Amniotic stem cell (primary cell): ENCODE measurements around the gene CRISP1.
"Not testable (repeated sequence)": the region's sequence is repeated elsewhere in the genome, so short reads cannot be mapped to it uniquely, and the experiment has no call there.

ENCODE experiments used
- DNase-seq: peaks from one replicate; lab custom pipeline; 2025; lab: John Stamatoyannopoulos, UW

Gene CRISP1

GRCh38 chr6:49839957-49840356 is 26.4 kb downstream of the CRISP1 start:
- no peak for DNase-seq

GRCh38 chr6:49839162-49839561 is 27.2 kb downstream of the CRISP1 start:
- DNase-seq, result no peak

- no peak for DNase-seq
Observed at GRCh38 chr6:49835140-49835539, 31.2 kb downstream of the CRISP1 start.

- DNase-seq, result no peak
Observed at GRCh38 chr6:49833386-49833785, 32.9 kb downstream of the CRISP1 start.

GRCh38 chr6:49826743-49827406 is 39.5 kb downstream of the CRISP1 start:
- DNase-seq, result no peak

GRCh38 chr6:49815166-49815565 is 51.2 kb downstream of the CRISP1 start:
- no peak for DNase-seq

- DNase-seq, result no peak
Observed at GRCh38 chr6:49813248-49813647, 53.1 kb downstream of the CRISP1 start.

- no peak for DNase-seq
Observed at GRCh38 chr6:49806145-49806544, 60.2 kb downstream of the CRISP1 start.

- no peak for DNase-seq
Observed at GRCh38 chr6:49805246-49805645, 61.1 kb downstream of the CRISP1 start.

- DNase-seq, result no peak
Observed at GRCh38 chr6:49801525-49801924, 64.8 kb downstream of the CRISP1 start.

GRCh38 chr6:49799090-49799489 is 67.2 kb downstream of the CRISP1 start:
- no peak for DNase-seq

GRCh38 chr6:49796842-49797455 is 69.4 kb downstream of the CRISP1 start:
- DNase-seq, result not testable (repeated sequence)

- no peak for DNase-seq
Observed at GRCh38 chr6:49790341-49790740, 76.0 kb downstream of the CRISP1 start.

- no peak for DNase-seq
Observed at GRCh38 chr6:49787176-49787575, 79.2 kb downstream of the CRISP1 start, which contains the start of gene PGK2. Gene PGK2, minus strand, starts transcription at chr6:49787285. Its CDS starts 98 bp downstream, at chr6:49787187.

- no peak for DNase-seq
Observed at GRCh38 chr6:49784272-49784671, 82.1 kb downstream of the CRISP1 start.
